Testis (tissue), 2 donors: ENCODE measurements around the gene COPA.

Experiments
- POLR2A ChIP-seq: fragments of 450-650 bp; IDR thresholded peaks from one replicate; pipeline ENCODE4 v1.6.1; 2017; ENCODE audit warnings: antibody characterized with exemption, mild to moderate bottlenecking, moderate library complexity
- TF ChIP-seq, protein P1 (sequence below), 3 experiments: fragments of 450-650 bp in 2 of 3; fragments of 200-600 bp in 1 of 3; sonication (generic) in 1 of 3; IDR thresholded peaks; one replicate each; pipeline ENCODE4 v1.5.1; 2016 to 2019; ENCODE audit warnings: antibody characterized with exemption in 3 of 3, mild to moderate bottlenecking in 2 of 3, moderate library complexity in 1 of 3

DNA sequence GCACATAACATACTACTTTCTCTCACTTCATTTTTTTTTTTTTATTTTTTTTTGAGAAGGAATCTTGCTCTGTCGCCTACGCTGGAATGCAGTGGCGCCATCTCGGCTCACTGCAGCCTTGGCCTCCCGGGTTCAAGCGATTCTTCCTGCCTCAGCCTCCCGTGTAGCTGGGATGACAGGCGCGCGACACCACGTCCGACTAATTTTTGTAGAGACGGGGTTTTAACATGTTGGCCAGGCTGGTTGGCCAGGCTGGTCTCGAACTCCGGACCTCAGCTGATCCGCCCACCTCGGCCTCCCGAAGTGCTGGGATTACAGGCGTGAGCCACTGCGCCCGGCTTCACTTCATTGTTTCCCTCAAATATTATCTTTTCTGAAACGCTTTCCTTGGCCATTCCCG is 57.5 kb downstream of the COPA start:
- TF ChIP-seq, protein P1, sequence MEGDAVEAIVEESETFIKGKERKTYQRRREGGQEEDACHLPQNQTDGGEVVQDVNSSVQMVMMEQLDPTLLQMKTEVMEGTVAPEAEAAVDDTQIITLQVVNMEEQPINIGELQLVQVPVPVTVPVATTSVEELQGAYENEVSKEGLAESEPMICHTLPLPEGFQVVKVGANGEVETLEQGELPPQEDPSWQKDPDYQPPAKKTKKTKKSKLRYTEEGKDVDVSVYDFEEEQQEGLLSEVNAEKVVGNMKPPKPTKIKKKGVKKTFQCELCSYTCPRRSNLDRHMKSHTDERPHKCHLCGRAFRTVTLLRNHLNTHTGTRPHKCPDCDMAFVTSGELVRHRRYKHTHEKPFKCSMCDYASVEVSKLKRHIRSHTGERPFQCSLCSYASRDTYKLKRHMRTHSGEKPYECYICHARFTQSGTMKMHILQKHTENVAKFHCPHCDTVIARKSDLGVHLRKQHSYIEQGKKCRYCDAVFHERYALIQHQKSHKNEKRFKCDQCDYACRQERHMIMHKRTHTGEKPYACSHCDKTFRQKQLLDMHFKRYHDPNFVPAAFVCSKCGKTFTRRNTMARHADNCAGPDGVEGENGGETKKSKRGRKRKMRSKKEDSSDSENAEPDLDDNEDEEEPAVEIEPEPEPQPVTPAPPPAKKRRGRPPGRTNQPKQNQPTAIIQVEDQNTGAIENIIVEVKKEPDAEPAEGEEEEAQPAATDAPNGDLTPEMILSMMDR (IDR thresholded peaks at IDR 0.05): no peak
- TF ChIP-seq POLR2A: no peak
